AML-193 (cell line): Measurements from ENCODE around the gene FUT7.

Experiments used
- DNase-seq, 2 experiments: peaks; one replicate each; lab custom pipeline; 2025; lab: John Stamatoyannopoulos, UW

The FUT7 gene

DNA sequence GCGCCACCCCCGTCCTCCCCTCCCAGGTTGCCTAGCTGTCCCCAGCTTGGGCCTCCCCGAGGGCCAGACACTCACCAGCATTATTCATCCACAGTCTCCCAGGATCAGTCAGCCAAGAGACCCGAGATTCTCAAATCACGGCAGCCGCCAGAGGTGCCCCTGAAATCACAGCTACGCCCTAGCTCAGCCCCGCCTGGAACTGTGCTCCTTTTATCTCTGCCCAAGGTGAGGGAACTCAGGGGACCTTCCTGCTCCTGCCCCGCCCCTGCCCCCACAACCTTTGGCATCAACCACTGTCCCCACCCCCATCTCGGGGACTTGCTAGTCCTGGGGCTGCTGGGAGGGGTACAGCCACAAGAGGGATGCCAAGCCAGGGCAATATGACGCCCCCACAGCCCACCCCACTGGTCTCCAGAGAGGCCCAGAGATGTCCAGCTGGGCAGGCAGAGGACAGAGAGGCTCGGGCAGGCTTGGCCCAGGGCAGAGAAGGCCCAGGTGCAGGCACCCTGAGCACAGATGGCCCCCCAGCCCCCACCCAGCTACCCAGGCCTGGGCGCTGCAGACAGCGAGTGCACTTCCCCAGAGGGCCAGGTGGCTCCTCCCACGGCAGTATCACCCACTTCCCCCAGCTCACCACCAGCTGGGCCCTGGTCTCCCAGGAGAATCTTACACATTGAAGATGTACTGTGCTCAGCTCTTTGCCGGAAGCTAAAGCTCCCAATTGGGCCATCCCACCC lies at the start of gene FUT7:
Gene FUT7, minus strand, starts transcription at position 185 of the 737 bp plus-strand sequence. Its CDS starts 97 bp downstream, at position 88.
- peak; percentile 42 to 58 for DNase-seq

GRCh38 chr9:137080260-137081122 lies 48.6 kb upstream of the FUT7 start:
- no peak for DNase-seq

DNA sequence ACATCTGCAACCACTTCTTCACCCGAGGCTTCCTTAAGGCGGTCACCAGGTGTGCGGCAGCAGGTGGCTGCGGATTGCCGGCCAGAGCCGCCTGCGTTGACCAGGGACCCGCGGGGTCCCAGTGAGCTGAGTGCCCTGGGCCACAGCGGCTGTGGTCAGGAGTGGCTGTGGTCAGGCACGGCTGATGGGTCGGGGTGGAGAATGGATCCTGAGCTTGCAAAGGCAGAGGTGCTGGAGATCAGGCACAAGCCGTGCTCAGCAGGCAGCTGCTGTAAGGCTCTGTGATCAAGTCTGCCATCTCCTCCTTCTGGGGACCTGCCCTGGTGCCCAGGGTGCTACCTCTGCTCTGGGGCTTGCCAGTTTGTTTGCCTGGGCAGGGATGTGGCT lies 47.5 kb upstream of the FUT7 start:
- no peak for DNase-seq

GRCh38 chr9:137078701-137079400 lies 47.0 kb upstream of the FUT7 start:
- no peak for DNase-seq

- DNase-seq: no peak
Observed at GRCh38 chr9:137077758-137078693, 46.1 kb upstream of the FUT7 start.

DNA sequence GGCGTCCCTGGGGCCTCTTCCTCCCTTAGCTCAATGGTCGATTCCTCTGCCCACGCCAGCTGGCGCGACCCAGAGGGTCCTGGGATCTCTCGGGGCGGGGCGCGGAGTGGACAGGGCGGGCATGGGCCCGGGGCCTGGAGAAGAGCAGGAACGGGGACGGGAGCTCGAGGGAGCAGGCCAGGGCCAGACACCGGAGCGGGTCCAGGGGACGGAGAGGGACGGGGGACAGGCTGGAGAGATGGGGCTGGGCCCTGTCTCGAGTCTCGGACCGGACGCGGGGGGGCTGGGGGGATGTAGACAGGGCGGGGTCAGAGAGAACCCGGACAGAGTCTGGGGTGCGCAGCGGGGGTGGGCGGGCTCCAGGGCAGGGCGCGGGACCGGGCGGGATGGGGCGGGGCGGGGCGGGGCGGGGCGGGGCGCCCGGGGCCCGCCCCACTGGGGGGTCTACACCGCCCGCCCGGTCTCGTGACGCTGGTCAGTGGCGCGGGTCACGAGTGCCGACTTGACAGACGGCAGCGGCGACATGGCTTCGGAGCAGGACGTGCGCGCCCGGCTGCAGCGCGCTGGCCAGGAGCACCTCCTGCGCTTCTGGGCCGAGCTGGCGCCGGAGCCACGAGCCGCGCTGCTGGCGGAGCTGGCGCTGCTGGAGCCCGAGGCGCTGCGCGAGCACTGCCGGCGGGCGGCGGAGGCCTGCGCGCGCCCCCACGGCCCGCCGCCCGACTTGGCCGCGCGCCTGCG lies 45.3 kb upstream of the FUT7 start, which contains the start of gene UAP1L1:
Gene UAP1L1, plus strand, starts transcription at position 508 of the 738 bp plus-strand sequence. Its CDS starts 16 bp downstream, at position 524.
- DNase-seq: peak; percentile 41 to 57

DNA sequence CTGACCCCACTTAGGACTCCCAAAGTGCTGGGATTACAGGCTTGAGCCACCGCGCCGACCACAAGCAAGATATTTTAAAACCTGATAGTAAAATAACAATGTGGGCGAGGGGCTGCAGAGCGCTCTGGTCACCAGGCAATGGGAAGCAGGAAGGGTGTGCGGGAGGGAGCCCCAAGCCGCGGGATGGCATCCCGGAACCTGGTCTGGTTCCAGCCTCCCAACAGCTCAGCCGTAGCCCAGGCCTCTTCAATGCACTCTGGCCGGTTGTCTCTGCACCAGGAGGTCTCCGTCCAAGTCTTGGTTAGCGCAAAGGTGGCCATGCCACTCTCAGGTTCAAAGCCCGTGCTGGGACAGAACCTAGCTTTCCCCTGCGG lies 44.7 kb upstream of the FUT7 start:
- no peak for DNase-seq

GRCh38 chr9:137075275-137075775 lies 43.4 kb upstream of the FUT7 start:
- DNase-seq: no peak

DNA sequence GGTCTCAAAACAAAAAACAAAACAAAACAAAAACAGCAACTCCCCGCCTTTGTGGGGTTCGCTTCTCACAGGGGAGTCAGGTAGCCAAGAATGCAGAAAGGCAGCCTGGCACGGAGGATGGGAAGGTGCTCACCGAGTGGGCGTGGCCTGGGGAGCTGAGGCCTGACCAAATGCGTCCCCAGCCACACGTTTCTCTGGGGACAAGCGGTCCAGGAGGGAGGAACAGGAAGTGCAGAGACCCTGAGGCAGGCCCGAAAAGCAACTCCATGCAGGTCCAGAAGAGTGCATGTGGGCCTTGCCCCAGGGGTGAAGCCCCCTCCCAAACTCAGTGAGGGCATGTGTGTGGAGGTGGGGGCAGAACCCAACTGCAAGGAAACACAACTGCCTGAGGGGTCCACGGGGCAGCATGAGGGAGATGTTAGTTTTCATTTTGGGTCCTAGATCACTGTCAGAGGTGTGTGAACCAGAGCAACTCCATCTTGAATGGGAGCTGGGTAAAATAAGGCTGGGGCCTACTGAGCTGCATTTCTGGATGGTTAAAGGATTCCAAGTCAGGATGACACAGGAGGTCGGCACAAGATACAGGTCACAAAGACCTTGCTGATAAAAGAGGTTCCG lies 42.9 kb upstream of the FUT7 start:
- DNase-seq: no peak

DNA sequence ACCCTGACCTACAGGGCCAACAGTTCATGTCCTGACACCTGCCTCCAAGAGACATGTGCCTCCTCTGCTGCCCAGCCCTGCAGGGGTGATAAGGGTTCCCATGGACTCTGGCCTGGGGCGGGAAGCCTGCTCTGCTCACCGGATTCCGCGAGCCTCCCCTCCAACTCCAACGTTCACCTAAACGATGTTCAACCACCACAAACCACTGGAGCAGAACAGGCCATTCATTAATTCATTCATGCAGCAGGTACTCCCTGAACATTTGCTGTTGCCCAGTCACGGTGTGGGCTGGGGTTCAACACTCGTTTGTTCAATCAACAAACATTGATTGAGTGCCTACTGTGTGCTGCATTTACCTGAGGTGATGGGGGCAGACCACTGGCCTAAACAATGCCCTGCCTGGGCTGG lies 42.1 kb upstream of the FUT7 start:
- DNase-seq: no peak

DNA sequence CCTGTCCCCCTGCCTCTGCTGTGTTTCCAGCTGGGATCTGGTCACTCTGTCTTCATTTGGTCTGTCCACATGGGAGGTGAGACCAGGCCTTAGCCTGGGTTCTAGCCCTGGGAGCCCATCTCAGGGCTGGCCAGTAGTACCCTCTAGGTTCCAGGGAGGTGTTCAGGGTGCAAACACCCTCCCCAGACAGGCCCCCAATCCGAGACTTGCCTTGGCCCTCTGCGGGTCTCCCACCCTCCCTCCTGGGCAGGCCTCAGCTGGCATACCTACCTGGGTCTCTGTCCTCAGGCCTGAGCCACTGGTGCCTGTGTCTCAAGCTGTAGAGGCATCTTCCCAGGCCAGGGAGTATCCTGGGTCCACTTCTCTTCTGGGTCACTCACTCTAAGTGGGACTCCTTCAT lies 39.4 kb upstream of the FUT7 start:
- no peak for DNase-seq

DNA sequence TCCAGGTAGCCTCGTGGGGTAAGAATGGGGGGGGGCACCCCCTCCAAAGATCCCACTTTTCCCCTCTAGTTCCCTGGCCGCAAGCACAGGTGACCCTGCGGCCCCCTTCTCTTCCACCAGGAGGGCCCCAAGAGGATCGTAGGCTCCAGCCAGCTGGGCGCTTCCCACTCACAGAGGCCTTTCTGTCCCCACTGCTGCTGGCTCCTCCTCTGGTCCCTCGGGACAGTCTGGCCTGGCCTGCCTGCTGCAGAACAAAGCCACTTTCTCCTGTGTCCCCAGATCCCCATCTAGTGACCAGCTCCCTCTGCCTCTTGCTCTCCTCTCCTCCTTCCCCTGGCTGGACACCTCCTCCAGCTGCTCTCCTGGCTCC lies 39.0 kb upstream of the FUT7 start:
- no peak for DNase-seq

DNA sequence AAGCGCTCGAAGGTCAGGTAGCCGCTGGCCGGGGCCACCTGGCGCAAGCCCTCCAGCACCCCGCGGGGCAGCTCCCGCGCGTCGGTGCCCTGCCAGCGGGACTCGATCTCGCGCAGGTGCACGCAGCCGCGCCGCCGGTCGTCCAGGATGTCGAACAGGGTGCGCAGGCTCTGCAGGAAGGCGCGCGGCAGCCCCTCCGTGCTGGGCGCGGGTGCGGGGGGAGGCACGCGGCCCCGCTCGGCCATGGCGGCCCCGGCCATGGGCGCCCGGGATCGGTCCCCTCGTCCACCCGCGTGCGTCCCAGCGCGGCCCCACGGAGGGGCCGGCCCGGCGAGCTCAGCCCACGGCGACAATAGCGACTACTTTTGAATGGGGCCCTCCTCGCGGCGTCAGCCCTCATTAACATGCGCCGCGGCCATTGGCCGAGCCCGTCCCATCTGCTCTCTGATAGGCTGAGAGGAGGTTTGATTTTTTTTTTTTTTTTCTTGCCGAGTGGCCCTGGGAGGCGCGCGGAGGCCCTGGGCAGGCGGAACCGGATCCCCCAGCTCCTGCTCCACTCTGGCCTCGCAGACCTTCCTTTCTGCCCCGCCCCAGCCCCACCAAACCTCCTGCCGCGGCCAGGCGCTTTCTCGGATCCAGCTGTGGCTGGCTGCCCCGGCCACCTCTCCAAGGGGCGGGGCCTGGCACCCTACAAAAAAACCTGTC lies 38.5 kb upstream of the FUT7 start, which contains the start of gene SAPCD2:
Gene SAPCD2, minus strand, starts transcription at position 357 of the 705 bp plus-strand sequence. Its CDS starts 97 bp downstream, at position 260.
- DNase-seq: peak; percentile 69 to 90

DNA sequence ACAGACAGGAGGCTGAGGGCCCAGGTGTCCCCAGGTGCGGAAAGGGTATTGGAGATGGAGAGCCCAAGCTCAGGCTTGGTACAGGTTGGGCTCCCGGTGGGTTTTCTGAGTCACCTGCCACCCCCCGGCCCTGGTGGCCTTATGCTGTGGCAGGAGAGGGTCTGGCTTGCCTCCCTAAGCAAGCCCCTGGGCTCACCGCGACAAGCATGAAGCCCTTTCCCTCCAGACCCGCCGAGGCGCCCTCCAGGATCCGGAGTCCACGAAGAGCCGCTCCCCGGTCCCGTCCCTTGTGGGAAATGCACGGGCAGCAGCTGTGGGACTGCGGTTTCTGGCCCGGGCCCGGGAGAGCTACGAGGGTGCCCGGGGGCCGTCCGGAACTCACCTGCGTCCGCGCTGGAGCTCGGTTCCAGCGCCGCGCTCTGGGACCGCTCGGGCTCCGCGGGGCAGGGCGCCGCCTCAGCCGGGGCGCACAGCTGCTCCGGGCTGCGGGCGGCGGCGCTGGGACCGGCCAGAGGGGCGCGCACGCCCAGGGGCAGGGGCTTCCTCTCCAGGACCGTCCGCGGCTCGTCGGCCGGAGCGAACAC lies 37.7 kb upstream of the FUT7 start:
- DNase-seq: no peak

DNA sequence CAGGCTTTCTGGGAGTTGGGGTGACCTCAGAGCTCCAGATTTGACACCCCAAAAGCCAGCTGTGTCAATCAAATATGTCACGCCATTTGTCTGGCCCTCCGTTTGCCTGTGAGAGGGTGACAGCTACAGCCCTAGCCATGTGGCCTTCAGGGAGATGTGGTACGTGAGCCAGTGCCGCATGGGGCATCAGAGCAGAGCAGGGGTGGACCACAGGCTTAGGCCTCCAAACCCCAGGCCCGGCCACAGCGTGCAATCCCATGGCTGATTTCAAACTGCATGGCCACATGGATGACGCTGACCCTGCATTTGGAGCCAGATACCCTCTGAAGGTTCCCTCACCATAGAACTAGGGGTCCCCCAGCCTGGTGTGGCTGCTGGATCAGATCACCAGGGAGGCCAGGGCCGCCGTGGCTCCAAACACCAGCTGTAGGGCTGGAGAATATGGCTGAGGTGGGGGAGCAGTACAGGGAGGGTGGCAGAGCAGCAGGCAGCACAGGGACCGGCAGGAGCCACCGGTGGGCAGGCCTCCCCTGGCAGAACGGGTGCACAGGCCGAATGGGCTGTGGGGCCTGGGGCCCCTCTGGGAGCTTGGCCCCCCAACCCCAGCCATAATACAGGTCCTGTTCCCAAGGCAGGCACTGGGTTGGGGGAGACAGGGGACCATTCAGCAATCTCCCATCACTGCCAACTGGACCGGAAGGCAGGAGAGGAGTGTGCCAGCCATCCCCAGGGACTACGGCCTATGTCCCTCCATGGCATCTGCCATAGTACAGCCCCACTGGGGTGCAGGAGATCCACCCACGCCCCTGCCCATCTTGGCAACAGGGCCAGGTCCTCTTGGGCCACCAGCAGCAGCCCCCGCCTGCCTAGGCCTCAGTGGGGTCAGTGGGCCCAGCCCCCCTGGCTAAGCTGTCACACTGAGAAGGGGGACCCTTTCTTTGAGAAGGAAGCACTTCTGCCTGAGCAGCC lies 36.9 kb upstream of the FUT7 start:
- DNase-seq: no peak

DNA sequence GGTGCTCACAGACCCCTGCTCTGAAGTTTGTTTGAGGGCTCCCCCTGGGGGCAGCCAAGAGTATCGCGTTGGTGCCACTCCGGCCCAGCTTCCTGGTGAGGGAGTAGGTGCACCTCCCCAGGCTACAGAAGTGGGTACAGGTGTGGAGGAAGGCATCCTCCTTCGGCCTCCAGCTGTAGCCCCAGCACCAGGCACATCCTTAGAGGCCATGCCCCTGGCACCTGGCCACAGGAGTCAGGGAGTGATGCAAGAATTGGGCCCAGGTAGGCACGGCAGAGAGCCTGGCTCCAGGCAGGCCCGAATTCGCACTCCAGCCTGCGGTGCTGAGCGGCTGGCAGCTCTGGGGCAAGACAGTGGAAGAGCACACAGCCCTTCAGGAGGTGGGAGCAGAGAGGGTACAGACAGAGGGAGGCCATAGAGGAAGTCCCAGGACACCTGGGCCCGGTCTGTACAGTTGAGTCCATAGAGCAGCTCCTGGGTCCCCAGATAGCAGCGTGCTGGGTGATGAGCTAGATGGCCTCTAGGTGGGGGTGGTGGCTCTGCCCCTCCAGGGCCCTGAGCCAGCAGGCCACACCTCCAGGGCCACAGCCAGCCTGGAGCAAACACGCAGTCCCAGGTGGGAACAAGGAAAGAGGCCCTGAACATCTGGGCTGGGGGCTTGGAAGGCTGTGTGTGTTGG lies 36.1 kb upstream of the FUT7 start:
- DNase-seq: peak; percentile 66 to 69
